Osteocyte (in vitro differentiated cells): ENCODE measurements around the gene DEGS1. TPM values are rescaled to one million over a fixed set of nuclear protein-coding genes. Genes with fewer than 3 reads are reported as not detected.

Experiments used
- DNase-seq: peaks from one replicate; pipeline ENCODE4 v3.0.0; 2021; ENCODE audit warnings: mixed read lengths; ENCODE audit not compliant: unreplicated experiment; ENCODE audit errors: extremely low spot score
- H3K27ac Mint-ChIP-seq: one replicate; pipeline ENCODE4 v1.8.0; 2021; ENCODE audit warnings: mild to moderate bottlenecking, mixed read lengths; ENCODE audit not compliant: unreplicated experiment
- H3K27me3 Mint-ChIP-seq: one replicate; pipeline ENCODE4 v1.8.0; 2021; ENCODE audit warnings: mixed read lengths; ENCODE audit not compliant: unreplicated experiment
- H3K36me3 Mint-ChIP-seq: one replicate; pipeline ENCODE4 v1.8.0; 2021; ENCODE audit warnings: mixed read lengths; ENCODE audit not compliant: unreplicated experiment
- H3K4me1 Mint-ChIP-seq: one replicate; pipeline ENCODE4 v1.8.0; 2021; ENCODE audit warnings: mixed read lengths; ENCODE audit not compliant: unreplicated experiment
- H3K4me3 Mint-ChIP-seq: one replicate; pipeline ENCODE4 v1.8.0; 2021; ENCODE audit warnings: mild to moderate bottlenecking, moderate library complexity, mixed read lengths; ENCODE audit not compliant: unreplicated experiment
- H3K9me3 Mint-ChIP-seq: one replicate; pipeline ENCODE4 v1.8.0; 2021; ENCODE audit warnings: mixed read lengths; ENCODE audit not compliant: unreplicated experiment
- total RNA-seq: library from RNA; stranded (reverse); gene quantifications from 2 replicates; pipeline ENCODE4 v1.2.1, GENCODE V29; 2021
- TF ChIP-seq, protein P1 (sequence below): fragments of 200-600 bp; sonication (generic); IDR thresholded peaks from 2 replicates; pipeline ENCODE4 v1.5.0; 2021; ENCODE audit warnings: antibody characterized with exemption, mild to moderate bottlenecking, moderate library complexity

Gene DEGS1
- total RNA-seq, 1 donor from 2014 or later = 110 TPM

DNA sequence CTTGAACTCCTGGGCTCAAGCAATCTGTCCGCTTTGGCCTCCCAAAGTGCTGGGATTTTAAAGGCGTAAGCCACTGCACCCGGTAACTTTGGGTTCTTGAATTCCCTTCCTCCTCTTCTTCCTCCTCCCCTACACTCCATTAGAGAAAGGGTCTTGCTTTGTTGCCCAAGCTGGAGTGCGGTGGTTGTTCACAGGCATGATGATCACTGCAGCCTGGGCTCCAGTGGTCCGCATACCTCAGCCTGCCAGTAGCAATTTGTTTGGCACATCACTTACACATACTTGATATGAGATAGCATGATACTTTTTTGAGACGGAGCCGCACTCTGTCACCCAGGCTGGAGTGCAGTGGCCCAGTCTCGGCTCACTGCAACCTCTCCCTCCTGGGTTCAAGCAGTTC is 2.2 kb downstream of the DEGS1 start:
- Mint-ChIP-seq H3K36me3 (peaks cover 13% of the 10 kb centered on the region), H3K27ac (peak overlapping the region; percentile 87), H3K27me3 (no peaks in the 10 kb centered on the region), H3K9me3 (no peaks in the 10 kb centered on the region), H3K4me3 (peak overlapping the region; percentile 84), H3K4me1 (peaks cover 39% of the 10 kb centered on the region)
- DNase-seq = no peak
- TF ChIP-seq, protein P1, sequence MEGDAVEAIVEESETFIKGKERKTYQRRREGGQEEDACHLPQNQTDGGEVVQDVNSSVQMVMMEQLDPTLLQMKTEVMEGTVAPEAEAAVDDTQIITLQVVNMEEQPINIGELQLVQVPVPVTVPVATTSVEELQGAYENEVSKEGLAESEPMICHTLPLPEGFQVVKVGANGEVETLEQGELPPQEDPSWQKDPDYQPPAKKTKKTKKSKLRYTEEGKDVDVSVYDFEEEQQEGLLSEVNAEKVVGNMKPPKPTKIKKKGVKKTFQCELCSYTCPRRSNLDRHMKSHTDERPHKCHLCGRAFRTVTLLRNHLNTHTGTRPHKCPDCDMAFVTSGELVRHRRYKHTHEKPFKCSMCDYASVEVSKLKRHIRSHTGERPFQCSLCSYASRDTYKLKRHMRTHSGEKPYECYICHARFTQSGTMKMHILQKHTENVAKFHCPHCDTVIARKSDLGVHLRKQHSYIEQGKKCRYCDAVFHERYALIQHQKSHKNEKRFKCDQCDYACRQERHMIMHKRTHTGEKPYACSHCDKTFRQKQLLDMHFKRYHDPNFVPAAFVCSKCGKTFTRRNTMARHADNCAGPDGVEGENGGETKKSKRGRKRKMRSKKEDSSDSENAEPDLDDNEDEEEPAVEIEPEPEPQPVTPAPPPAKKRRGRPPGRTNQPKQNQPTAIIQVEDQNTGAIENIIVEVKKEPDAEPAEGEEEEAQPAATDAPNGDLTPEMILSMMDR = no peak

DNA sequence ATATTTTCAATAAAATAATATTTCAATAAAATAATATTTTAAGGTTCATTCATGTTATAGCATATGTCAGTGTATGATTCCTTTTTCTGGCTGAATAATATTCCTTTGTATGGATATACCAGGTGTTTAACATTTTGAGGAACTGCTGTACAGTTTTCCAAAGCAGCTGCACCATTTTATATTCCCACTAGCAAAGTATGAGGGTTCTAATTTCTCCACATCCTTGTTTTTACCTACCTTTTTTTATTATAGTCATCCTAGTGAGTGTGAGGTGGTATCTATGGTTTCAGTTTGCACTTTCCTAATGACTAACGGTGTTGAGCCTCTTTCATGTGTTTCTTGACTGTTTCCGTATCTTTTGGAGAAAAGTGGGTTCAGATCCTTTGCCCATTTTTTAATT is 5.2 kb downstream of the DEGS1 start:
- Mint-ChIP-seq H3K27ac (no peak overlapping the region), H3K27me3 (no peaks in the 10 kb centered on the region), H3K4me3 (no peak overlapping the region), H3K36me3 (peaks cover 22% of the 10 kb centered on the region), H3K4me1 (peaks cover 30% of the 10 kb centered on the region), H3K9me3 (no peaks in the 10 kb centered on the region)
- TF ChIP-seq, protein P1 = no peak
- DNase-seq = no peak

DNA sequence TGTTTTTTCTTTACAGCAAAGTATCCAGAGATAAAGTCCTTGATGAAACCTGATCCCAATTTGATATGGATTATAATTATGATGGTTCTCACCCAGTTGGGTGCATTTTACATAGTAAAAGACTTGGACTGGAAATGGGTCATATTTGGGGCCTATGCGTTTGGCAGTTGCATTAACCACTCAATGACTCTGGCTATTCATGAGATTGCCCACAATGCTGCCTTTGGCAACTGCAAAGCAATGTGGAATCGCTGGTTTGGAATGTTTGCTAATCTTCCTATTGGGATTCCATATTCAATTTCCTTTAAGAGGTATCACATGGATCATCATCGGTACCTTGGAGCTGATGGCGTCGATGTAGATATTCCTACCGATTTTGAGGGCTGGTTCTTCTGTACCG is 6.5 kb downstream of the DEGS1 start:
- no peak overlapping the region for H3K4me3 Mint-ChIP-seq
- no peaks in the 10 kb centered on the region for H3K27me3 Mint-ChIP-seq
- DNase-seq = no peak
- TF ChIP-seq, protein P1 = no peak
- peaks cover 28% of the 10 kb centered on the region for H3K36me3 Mint-ChIP-seq
- peaks cover 25% of the 10 kb centered on the region for H3K4me1 Mint-ChIP-seq
- H3K27ac Mint-ChIP-seq = no peak overlapping the region
- H3K9me3 Mint-ChIP-seq = no peaks in the 10 kb centered on the region

DNA sequence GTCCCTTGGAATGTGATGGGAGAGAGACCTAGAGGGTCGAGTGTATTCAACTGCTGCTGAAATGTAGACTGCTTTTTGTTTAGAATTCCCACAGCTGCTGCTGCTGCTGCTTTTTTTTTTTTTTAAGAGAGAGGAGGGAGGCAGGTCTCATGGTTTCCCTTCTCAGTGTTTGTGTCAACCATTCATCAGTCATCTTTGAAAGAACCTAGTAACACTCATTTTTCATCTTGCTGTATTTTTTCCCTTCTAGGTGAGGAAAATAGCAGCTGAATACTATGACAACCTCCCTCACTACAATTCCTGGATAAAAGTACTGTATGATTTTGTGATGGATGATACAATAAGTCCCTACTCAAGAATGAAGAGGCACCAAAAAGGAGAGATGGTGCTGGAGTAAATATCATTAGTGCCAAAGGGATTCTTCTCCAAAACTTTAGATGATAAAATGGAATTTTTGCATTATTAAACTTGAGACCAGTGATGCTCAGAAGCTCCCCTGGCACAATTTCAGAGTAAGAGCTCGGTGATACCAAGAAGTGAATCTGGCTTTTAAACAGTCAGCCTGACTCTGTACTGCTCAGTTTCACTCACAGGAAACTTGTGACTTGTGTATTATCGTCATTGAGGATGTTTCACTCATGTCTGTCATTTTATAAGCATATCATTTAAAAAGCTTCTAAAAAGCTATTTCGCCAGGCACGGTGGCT is 9.2 kb downstream of the DEGS1 start:
- peaks cover 30% of the 10 kb centered on the region for H3K36me3 Mint-ChIP-seq
- H3K27me3 Mint-ChIP-seq = no peaks in the 10 kb centered on the region
- DNase-seq = no peak
- peaks cover 7% of the 10 kb centered on the region for H3K4me1 Mint-ChIP-seq
- no peak overlapping the region for H3K4me3 Mint-ChIP-seq
- no peaks in the 10 kb centered on the region for H3K9me3 Mint-ChIP-seq
- TF ChIP-seq, protein P1 = no peak
- no peak overlapping the region for H3K27ac Mint-ChIP-seq

DNA sequence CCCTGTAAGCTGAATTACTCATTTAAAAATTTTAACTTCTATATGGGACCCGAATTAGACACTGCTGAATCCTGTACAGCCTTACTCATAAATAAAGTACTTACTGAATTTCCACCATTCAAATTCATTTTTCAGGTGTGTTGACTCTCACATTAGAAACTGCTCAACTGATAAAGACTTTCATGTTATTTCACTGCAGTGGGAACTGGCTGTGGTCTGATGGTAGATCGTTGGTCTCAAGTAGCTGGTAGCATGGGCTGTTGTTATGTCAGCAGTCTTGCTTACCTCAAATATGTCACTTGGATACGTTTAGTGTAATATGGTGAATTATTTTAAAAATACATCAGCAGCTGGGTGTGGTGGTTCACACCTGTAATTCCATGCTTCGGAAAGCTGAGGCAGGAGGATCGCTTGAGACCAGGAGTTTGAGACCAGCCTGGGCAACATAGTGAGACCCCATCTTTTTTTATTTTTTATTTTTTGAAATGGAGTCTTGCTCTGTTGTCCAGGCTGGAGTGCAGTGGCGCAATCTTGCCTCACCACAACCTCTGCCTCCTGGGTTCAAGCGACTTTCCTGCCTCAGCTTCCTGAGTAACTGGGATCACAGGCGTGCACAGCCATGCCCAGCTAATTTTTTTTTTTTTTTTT is 10.4 kb downstream of the DEGS1 start:
- TF ChIP-seq, protein P1 = no peak

More for the DNA sequence above, 10.4 kb downstream of the DEGS1 start:
- Mint-ChIP-seq H3K9me3 (no peaks in the 10 kb centered on the region), H3K4me1 (peaks cover 7% of the 10 kb centered on the region), H3K4me3 (no peak overlapping the region), H3K27ac (no peak overlapping the region), H3K27me3 (no peaks in the 10 kb centered on the region), H3K36me3 (peaks cover 29% of the 10 kb centered on the region)
- DNase-seq = no peak
